SKM-1 (cell line): Measurements from ENCODE around the gene ZFP57.

ENCODE experiments used
- DNase-seq: peaks from one replicate; lab custom pipeline; 2025; ENCODE audit not compliant: unreplicated experiment; lab: John Stamatoyannopoulos, UW

ZFP57 gene

GRCh38 chr6:29626948-29627754 is 53.8 kb downstream of the ZFP57 start:
- DNase-seq, result no peak

GRCh38 chr6:29625337-29625930 is 55.5 kb downstream of the ZFP57 start:
- no peak for DNase-seq

- no peak for DNase-seq
Observed at GRCh38 chr6:29624520-29624961, 56.4 kb downstream of the ZFP57 start.
